Activated CD8-positive, alpha-beta memory T cell treated with anti-CD3 and anti-CD28 coated beads, Interleukin-2, amount 50 U/mL, for 24 hours (primary cell): ENCODE results near the gene SPAG9.
"Not testable (repeated sequence)": the region's sequence is repeated elsewhere in the genome, so short reads cannot be mapped to it uniquely, and the experiment has no call there.

Experiments
- DNase-seq: peaks from one replicate; pipeline ENCODE4 v3.0.0-alpha.2; 2020; ENCODE audit errors: extremely low read depth

Gene SPAG9

DNA sequence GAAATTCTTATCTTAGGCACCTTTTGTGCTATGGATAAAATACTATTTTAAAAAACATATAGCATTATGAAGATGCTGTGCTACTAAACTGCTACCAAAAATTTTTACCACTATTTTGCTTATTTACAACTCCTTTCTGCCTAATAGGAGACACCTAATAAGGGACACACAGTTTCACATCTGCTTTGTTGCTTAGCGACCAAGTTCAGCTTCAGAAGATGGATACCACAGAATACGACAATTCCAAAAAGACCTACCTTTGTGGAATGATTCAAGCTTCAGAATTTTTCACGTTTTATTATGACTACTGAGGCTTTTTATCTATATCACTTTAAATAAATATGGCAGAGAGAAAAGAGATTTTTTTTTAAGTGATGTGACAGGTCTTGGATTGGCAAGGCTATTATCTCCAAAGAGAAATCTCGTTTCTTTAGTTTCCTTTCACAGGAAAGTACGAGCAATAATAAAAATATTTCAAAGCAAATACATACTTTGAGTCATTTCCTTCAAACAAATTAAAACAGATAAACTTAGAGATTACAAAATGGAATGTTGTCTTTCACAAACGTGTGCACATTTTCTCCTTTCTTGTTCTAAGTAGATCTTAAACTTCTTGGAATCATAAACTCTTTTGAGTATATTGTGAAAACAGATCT lies 35.4 kb downstream of the SPAG9 start:
- no peak for DNase-seq

DNA sequence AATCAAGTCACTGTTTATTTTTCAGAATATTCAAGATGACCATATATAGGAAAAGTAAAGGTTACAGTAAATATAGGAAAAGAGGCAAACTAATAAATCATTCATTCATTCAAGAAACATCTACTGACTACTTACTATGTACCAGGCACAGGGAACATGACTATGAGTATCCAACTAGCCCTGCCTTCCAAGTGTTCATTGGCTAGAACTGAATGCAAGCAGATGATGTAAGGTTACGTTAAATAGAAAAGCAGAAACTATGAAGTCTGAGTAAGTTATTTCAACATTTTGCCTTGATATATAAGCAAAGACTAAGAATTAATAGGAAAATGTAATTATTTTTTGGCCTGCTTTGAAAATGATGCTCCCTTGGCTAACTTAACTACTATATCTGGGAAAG lies 36.7 kb downstream of the SPAG9 start:
- DNase-seq, result no peak

DNA sequence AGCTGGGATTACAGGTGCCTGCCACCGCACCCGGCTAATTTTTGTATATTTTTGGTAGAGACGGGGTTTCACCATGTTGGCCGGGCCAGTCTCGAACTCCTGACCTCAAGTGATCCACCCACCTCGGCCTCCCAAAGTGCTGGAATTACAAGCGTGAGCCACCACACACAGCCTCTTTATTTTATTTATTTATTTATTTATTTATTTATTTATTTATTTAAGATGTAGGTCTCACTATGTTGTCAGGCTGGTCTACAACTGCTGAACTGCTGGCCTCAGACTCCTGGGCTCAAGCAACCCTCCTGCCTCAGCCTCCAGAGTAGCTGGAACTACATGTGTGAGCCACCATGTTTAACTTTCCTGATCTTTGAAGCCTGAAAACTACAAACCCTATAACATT lies 37.3 kb downstream of the SPAG9 start:
- DNase-seq, result not testable (repeated sequence)

DNA sequence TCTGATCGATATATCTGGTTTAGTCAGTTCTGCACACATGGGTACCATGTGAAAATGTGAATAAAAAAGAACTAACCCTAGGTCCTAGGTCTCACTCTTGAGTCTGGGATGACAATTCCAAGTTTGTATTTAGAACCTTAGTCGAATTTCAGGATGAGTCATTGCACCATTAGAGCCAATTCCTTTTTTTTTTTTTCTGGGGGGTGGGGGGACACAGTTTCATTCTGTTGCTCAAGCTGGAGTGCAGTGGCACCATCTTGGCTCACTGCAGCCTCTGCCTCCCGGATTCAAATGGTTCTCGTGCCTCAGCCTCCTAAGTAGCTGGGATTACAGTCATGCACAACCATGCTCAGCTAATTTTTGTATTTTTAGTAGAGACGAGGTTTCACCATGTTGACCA lies 41.6 kb downstream of the SPAG9 start:
- no peak for DNase-seq

DNA sequence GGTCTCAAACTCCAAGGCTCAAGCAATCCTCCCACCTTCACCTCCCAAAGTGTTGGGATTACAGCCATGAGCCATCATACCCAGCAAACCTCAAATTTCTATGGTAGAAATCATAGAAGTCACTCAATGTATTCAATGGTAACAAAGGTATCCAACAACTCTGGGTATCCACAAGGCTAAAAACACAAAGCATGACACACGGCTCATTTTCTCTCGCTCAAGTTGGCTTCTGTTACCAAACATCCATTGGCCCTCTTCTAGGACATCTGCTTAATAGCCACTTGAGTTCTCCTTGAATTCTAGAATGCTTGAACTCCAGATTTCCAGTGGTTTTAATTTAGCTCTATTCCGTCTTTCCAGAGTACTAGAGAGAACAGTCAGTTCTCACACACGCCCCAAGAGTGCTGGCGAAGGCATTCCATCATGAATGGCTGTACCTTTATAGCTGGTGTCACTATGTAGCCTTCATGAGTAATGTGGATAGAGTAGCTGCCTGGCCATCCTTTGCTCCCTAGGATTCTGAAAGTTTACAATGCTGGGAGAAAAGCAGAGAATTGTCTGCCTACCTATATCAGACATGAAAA lies 42.6 kb downstream of the SPAG9 start:
- no peak for DNase-seq

DNA sequence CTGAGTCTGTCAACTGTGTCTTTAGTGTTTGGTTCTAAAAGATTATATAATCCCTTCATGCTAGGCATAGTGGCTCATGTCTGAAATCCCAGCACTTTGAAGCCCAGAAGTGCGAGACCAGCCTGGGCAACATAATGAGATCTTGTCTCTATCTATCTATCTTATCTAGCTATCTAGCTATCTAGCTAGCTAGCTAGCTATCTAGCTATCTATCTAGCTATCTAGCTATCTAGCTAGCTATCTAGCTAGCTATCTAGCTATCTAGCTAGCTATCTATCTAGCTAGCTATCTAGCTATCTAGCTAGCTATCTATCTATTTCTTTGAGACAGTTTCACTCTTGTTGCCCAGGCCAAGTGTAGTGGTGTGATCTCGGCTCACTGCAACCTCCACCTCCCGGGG lies 43.8 kb downstream of the SPAG9 start:
- no peak for DNase-seq

DNA sequence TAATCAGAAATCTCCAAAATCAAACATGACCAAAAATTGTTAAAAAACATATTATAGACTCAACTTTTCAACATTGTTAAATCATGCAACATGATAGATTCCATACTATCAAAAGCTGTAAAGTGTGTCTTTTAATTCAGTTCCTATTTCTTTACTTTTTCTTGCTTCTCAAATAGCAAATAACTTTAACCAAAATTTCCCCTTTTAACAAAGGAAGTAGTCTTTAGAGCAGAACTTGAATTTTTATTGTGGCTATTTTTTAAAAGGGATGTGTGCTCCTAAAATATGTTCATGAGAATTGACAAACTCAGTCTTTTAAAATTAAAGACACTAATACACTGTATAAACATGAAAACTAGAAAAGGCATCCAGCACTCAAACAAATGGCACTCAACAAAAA lies 49.1 kb downstream of the SPAG9 start:
- DNase-seq, result no peak

DNA sequence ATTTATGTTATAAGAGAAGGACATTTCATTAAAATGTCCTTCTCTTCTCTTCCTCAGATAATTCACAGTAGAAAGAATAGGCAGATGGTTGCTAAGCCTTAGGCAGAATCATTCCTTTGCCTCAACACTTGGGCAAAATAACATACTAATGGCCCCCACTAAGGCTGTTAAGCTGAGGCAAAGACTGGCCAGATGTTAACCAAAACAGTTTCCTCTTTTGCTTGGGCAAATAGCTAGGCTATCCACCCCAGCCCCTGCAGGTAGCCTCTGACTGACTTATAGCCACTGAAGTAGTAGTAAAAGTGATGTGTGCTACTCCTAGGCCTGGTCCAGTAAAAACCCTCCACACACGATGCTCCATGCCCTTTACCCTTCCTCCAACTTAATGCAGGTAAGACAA lies 55.2 kb downstream of the SPAG9 start:
- no peak for DNase-seq

DNA sequence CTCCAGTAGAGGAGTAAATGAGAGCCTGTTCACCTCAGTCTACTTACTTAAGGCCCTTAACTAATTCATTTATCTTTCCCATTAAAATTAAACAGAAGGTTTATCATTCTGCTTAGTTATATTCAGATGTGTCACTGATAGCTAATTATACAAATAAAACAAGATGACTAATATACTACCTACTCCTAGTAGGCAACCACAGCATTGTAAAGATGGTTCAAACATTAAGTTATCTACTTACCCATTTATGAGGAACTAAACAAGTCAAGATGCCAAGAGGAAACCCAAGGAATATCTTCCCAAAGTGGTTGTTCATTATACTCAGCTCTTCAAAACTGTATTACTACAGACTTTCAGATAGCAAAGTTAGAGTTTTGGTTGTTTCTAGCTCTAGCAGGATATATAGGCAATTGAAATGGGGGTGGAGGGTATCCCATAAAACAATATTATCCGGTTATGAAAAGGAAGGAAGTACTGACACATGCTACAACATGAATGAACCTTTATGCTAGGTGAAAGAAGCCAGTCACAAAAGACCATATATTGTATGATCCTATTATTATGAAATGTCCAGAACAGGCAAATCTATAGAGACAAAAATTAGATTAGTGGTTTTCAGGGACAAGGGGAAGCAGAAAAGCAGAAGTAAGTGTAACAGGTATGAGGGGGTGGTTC lies 56.5 kb downstream of the SPAG9 start:
- DNase-seq, result no peak

DNA sequence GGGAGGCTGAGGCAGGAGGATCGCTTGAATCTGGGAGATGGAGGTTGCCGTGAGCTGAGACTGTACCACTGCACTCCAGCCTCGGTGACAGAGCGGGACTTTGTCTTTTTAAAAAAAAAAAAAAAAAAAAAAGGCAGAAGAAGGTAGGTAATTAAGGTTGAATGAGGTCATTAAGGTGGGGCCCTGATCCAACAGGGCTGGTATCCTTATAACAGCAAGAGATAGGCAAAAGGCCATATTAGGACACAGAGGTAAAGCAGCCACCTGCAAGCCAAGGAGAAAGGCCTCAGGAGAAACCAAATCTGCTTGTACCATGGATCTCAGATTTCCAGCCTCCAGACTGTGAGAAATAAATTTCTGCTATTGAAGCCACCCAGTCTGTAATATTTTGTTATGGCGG lies 60.3 kb downstream of the SPAG9 start:
- no peak for DNase-seq

DNA sequence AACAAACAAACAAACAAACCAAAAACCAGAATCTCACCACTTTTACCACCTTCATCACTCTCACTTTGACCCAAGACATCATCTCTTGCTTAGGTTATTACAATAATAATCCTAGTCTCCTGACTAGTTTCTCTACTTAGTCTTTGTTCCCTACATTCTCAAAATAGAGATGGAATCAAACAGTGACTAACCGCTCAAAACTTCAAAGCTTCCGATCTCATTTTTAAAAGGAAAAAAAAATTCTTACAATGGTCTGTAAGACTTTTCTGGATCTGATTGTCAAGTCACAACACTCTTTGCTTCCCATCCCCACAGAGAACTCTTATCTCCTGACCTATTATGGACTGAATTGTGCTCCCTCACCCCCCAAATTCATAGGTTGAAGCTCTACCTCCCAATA lies 60.9 kb downstream of the SPAG9 start:
- no peak for DNase-seq

DNA sequence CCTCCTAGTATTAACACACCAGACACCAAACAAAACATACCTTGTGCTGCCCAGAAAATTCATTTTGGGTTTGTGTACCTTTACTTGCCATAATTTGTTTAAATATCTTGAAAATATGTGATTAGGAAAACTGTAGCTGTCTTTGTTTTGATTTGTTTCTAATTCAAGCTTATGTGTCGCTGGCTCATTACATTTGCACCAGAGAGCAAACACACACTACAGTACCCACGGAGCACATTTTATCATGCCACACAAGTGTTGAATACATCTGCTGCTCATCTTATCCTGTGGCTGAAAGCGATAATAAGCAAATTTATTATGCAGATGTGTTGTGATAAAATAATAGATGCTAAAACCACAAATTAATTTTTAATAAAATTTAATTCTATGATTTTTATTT lies 63.1 kb downstream of the SPAG9 start:
- DNase-seq, result no peak

DNA sequence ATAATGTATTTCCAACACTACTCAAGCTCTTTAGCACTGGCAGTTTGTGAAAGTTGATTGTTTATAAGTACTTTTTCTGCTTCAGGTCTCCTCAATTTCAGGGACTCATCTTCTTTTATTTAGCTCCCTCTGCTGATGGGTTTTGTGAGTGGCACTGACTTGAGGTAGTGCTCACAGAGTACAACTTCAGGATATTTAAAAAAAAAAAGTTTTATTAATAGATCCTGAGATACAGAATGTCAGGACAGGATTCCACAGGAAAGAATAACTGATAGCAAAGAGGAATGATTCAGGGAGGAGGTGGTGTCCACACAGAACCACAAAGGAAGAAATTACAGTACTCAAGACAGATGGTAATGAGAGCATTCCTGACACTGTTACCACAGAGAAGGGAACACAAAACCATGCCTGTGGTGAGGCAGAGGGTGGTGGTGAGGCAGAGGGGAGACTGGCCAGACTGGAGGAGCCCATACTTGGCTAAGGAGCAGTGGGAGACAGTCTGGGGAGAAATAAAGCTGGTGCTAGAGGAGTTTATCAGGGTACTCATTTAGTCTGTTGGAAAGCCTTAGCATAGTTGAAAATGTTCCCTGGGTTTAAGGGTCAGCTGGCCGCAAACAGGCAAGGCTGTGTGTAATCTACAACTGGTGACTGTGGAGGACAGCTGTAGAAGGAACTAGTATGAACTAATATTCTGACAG lies 63.7 kb downstream of the SPAG9 start:
- no peak for DNase-seq

DNA sequence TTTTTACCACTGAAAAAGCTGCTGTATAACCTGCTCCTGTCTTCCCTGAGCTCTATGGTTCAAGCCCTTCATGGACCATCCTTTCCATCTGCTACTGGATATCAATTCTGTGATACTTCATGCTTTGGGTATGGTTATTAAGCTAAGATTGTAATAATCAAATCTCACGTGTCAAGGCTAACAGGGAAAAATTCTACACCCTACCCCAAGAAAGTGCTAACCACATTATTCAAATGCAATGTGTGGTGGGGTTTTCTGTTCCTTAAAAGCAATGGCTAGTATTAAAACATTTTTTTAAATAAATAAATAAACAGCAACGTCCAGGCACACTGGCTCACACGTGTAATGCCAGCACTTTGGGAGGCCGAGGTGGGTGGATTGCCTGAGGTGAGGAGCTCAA lies 65.9 kb downstream of the SPAG9 start:
- DNase-seq, result no peak

DNA sequence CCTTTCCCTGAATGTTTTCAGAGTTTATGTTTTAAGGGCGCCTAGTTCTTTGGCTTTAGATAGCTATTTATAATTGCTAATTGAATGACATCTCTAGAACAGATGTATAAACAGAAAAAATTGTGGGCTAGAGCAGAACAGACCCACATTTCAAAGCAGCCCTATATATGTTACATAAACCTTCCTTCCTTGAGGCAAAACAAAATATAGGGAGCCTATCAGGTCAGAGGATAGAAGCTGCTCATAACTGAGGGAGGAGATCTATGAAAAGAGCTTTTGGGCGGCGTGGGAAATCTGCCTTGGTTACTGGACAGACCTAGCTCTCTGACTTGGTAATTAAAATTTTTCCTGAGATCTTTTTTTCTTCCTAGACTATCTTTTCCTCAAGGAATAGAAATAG lies 68.4 kb downstream of the SPAG9 start:
- DNase-seq, result no peak

DNA sequence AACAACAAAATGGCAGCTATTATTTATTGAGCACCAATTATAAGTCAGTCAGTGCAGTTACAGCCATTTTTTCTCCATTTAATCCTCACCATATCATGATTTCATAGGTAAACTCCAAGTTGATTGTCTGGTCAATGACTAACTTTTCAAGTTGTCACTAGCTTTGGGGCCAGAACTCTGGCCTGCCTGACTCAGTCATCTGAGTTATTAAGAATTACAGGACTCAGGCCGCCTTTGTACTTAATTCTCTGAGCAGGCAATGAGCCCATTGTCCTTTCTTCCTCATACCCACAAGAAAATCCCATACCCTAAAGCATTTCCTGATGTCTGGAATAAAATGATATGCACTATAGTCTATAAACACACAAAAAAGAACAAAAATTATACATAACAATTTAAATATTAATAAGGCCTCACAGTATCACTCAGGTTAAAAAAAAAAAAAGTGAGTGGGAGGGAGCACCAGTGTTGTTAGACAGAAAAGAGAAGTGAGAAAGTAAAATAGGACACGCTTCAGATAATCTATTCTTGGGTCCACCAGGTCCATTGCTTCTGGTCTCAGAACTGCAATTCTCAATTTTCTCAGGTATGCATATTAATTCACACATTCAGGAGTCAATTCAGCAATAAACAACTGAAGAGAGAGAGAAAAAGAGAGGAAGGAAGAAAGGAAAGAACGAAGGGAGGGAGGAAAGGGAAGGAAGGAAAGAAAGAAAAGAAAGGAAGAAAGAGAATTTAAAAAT lies 70.2 kb downstream of the SPAG9 start:
- DNase-seq, result no peak

DNA sequence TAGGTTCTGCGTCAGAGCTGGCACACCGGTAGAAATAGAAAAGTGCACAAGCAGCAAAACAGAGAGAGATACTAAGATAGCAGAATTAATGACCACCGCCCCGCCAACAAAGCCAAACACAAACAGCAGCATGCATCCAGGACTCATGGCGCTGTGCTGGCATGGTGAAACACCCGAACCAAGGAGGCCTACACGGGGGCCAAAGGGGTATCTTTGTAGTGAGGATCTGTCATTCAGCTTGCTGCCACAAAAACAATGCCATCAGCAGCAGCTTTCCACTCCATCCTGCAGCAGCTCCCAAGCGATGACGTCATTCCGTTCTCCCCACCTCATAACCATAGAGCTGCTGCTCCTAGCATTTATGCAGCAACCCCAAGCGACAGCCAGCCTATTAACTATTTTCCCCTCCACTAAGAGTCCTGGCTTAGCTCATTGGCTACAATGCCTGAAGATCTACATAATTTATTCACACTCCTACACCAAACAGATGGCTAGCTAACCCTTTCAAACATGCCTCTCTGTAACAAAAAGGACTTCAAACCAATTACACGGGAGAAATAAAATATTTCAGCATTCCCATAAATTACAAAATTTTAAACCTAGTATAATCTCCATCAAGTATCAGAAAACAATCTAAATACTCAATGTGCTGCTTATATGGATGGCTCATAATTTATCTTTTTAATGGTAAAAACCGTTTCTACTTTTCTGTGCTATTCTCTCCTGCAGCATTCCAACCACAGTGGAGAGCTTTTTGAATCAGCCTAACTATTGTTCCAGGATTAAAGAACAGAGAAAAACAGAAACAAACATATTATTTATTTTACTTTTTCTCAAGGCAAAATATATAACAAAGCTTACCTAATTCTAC lies 73.9 kb downstream of the SPAG9 start:
- DNase-seq, result no peak

DNA sequence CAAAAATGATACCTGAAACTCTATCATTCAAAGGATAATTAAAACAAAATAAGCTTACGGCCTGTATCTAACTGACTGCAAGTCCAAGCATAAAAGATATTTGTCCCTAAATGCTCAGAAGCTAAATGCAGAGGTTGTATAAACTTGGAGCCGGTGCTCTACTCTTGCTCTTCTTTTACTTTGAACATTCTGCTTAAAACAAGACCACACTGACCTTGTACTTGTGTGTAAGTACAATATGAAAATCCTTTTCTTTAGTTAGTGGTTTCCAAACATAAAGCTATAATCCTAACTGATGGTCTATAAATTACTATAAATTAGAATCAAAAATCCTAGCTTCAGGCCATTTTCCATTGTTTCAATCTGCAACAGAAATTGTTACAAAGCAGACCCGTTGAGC lies 74.6 kb downstream of the SPAG9 start:
- DNase-seq, result no peak

DNA sequence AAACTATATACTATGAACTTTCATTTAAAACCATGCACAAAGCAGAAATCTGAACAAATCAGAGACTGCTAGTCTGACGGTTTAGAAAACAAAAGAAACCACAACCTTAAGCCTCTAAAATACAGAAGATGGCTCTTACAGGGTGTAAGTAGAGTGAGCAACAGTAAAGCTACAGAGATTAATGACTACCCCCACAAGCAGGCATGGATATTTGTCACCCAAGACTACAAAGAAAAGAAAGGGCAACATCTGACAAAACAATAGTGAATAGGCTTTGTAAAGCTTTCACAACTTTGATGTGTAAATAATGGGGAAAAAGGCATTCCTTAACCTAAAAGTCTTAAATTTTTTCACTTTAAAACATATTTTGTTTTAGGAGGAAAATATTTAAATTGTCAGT lies 75.0 kb downstream of the SPAG9 start:
- DNase-seq, result no peak

DNA sequence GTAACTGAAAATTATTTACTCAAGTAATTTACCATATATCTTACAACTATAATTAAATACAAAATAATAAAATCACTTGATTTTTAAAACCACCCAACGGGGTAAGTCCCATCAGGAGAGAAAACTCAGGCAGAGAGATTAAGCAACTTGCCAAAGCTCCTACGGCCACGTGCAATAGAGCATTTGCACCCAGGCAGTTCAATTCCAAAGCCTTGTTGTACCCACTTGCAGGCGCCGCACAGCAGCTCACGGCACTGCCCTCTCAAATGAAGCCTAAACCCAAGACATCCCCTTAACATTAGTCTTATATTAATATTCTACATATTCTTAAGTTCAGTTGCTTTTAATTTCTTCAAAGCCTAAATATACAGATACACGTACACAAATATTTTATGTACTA lies 75.7 kb downstream of the SPAG9 start:
- DNase-seq, result no peak

DNA sequence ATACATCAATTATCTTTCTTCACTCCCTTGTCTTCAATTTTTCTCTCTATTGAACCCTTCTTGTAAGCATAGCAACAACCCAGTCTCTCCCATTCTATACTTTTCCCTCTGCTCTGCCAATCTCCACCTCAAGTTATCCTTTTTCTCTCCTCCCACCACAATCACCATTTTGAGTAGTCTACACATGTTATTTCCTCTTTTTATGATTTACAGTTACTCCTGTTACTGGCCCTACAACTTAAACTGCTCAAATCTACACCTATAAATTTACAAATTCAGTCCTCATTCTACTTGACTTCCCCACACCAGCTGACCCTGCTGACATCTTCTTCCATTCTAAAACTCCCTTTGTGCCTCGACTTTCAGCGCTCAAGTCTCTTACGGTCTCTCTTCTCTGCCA lies 84.6 kb downstream of the SPAG9 start:
- DNase-seq, result no peak
